ENCODE data around the gene HLA-DPA1. TPM values are rescaled to one million over a fixed set of nuclear protein-coding genes. Genes with fewer than 3 reads are reported as not detected.

HLA-DPA1 gene
- total RNA-seq, 1 donor from 2014 or later, result 125 TPM

DNA sequence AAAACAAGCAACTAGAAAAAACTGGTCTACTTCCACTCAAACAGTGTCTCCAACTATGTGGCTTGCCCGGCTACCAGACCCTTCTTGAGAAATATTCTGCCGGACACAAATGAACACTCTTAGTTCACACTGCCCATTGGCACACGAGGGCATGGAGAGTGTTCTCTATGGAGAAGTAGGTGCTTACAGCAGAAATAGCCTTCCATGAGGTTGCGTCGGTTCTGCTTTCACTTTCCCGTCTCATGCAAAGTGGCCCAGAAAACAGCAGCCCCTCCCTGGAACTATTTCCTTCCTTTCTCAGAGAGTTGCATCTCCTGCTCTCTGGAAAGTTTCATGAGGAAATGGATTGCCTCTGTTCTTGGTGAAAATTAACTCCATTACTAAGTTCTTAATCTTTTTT lies 54.5 kb downstream of the HLA-DPA1 start:
- intact Hi-C loops (cut with micrococcal nuclease), result no loop called here

DNA sequence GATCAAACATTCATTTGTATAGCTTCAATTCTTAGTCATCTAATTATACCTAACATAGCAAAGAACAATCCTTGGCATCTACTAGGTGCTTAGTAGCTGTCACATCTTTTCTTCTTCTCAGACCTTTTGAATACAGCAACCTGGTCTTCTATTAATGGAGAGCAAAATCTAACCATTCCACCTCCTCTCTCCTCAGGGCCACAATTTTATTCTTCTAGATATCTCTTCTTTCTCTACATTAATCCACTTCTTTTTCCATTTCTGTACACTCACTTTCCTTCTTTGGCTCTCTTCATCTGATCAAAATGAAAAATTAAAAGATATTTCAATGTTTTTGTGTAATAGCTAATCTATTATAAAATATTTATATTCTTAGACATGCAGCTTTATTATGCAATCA lies 55.0 kb downstream of the HLA-DPA1 start:
- intact Hi-C loops (cut with micrococcal nuclease), result no loop called here

DNA sequence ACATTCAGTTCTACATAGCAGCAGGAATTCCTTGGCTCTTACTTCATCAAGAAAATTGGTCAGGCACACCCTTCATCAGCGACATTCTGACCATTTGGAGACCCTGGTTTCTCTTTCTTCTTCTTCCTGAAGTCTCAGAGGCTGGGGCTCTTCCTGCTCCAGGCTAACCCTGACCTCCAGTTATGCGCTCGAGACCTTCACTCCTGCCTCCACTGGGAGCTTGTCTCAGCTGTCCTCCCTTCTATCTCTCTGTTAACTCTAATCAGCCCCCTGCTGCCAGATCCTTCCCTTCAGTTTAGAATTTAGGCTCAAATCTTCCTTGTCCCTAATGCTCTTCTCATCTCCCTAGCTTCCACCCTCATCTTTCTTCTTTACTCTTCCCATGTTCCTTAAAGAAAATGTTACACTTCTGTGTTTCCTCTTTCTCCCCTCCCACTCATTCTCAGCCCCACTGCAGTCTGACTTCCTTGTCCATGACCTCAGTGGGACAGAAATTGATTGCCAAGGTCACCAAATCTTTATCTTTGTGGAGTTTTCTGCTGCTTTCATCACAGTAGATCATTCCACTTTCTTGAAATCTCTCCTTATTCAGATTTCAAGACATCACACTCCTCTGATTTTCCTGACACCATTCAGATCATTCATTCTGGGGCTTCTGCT lies 55.6 kb downstream of the HLA-DPA1 start:
- intact Hi-C loops (cut with micrococcal nuclease), result no loop called here

DNA sequence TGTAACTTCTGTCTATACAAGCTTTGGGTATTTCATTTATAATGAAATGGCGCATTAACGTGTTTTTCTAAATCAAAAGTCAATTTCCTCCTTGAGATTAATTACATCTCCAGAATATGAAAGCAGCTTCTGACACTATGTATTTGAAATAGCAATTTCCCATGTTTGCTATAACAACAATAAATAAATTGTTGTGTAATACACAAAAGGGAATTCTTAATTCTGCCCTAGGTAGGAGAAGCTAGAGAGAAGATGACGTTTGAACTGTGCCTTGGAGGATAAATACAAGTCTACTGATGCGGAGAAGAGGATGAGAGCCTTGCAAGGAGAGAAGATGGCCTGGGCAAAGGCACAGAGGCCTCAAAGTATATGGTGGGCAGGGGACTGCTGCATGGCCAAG lies 56.4 kb downstream of the HLA-DPA1 start:
- intact Hi-C loops (cut with micrococcal nuclease), result no loop called here

GRCh38 chr6:33015798-33016197 lies 57.7 kb downstream of the HLA-DPA1 start:
- intact Hi-C loops (cut with micrococcal nuclease), result no loop called here

DNA sequence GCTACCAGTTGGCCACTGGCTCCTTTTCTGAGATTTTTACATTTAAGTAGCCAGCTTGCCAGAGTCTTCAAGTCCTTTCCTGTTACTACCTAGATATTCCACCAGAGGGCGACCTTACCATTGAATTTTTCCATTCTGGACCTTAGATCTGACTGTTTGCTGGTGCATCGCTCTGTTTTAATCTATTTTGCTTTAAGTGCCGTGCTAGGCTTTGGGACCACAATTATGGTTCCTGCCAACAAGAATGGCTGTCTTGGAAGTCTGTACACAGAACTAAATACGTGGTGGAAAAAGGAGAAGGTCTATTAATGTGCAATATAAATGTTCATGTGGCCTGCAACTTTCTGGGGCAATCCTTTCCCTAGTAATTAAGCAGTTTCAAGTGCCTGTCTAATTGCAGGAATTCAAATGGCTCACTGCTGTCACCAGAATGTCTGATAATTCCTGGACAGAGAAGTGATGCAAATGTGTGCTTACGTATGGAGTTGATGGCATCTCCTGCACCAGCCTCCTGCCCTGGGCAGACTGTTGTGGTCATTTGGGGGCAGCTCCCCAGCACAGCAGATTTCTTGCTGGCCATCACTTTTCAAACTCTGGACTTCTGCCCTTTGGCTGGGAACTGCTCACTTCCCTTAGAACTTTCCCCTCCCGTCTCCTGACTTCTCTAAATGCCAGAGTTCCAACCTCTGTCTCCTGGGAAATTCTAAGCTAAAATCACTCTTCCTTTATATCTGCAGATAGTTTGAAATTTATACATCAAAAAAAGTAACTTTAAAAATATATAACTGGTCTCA lies 58.4 kb downstream of the HLA-DPA1 start:
- intact Hi-C loops (cut with micrococcal nuclease), result loop anchor here (1.0 kb wide), 3 partner anchors 67 to 233 kb away; no protein-coding TSS in a partner anchor

Other genes starting within 250 kb of the HLA-DPA1 start
- 171 and 207 TPM in 2 replicates for gene TAP2, start 234.9 kb downstream of the HLA-DPA1 start, total RNA-seq
- gene PSMB8, start 229.6 kb downstream of the HLA-DPA1 start, total RNA-seq, result 448 and 470 TPM in 2 replicates
- gene TAP1, start 219.9 kb downstream of the HLA-DPA1 start, total RNA-seq, result 416 and 426 TPM in 2 replicates
- 413 and 416 TPM in 2 replicates for gene PSMB9, start 219.5 kb downstream of the HLA-DPA1 start, total RNA-seq
- gene HLA-DMB, start 132.6 kb downstream of the HLA-DPA1 start, total RNA-seq, result 8.5 and 9.0 TPM in 2 replicates
- gene HLA-DMA, start 120.6 kb downstream of the HLA-DPA1 start, total RNA-seq, result 32.7 and 35.6 TPM in 2 replicates
- gene BRD2, start 105.1 kb downstream of the HLA-DPA1 start, total RNA-seq, result 331 and 342 TPM in 2 replicates
- gene HLA-DOA, start 64.1 kb downstream of the HLA-DPA1 start, total RNA-seq, result 1.7 and 2.5 TPM in 2 replicates
- gene HLA-DPB1, start 2.3 kb upstream of the HLA-DPA1 start, total RNA-seq, result 49.5 and 51.7 TPM in 2 replicates
- gene COL11A2, start 118.8 kb upstream of the HLA-DPA1 start, total RNA-seq, result 0.59 and 0.77 TPM in 2 replicates
- gene RXRB, start 127.0 kb upstream of the HLA-DPA1 start, total RNA-seq, result 41.5 and 41.9 TPM in 2 replicates
- gene SLC39A7, start 127.2 kb upstream of the HLA-DPA1 start, total RNA-seq, result 55.9 and 59.9 TPM in 2 replicates
- 9.3 and 10.9 TPM in 2 replicates for gene HSD17B8, start 131.0 kb upstream of the HLA-DPA1 start, total RNA-seq
- 41.2 and 41.6 TPM in 2 replicates for gene RING1, start 134.9 kb upstream of the HLA-DPA1 start, total RNA-seq
- gene VPS52, start 198.2 kb upstream of the HLA-DPA1 start, total RNA-seq, result 65.8 and 68.3 TPM in 2 replicates
- gene RPS18, start 198.4 kb upstream of the HLA-DPA1 start, total RNA-seq, result 2,577 and 2,622 TPM in 2 replicates
- gene B3GALT4, start 203.5 kb upstream of the HLA-DPA1 start, total RNA-seq, result 13.9 and 14.5 TPM in 2 replicates
- gene WDR46, start 215.6 kb upstream of the HLA-DPA1 start, total RNA-seq, result 70.2 and 77.2 TPM in 2 replicates
- gene PFDN6, start 216.0 kb upstream of the HLA-DPA1 start, total RNA-seq, result 90.4 and 90.7 TPM in 2 replicates
- 42.1 and 43.3 TPM in 2 replicates for gene RGL2, start 225.3 kb upstream of the HLA-DPA1 start, total RNA-seq
- 277 TPM in 2 replicates for gene TAPBP, start 240.4 kb upstream of the HLA-DPA1 start, total RNA-seq
- 11.6 and 12.9 TPM in 2 replicates for gene ZBTB22, start 244.1 kb upstream of the HLA-DPA1 start, total RNA-seq
- 83.3 and 83.8 TPM in 2 replicates for gene DAXX, start 249.3 kb upstream of the HLA-DPA1 start, total RNA-seq

Measured in T-helper 2 cell treated with Interferon-gamma antibody and Interleukin-4, amounts not matched to agents 100 ng/mL and 5 ng/mL, for 36 hours (primary cell).